Ectodermal cell (in vitro differentiated cells): ENCODE data around the gene TRIM32.

Experiments used
- H3K27ac ChIP-seq: 2 replicates; pipeline ENCODE4 v1.7.0; 2013; ENCODE audit warnings: mild to moderate bottlenecking, low read depth, low read length; ENCODE audit not compliant: insufficient read depth, poor library complexity, severe bottlenecking
- H3K27me3 ChIP-seq: 2 replicates; pipeline ENCODE4 v1.7.0; 2013; ENCODE audit warnings: mild to moderate bottlenecking, low read length; ENCODE audit not compliant: insufficient read depth, control insufficient read depth, poor library complexity, severe bottlenecking
- H3K36me3 ChIP-seq: one replicate; pipeline ENCODE4 v1.7.0; 2013; ENCODE audit warnings: low read length; ENCODE audit not compliant: control insufficient read depth, insufficient read depth
- H3K4me1 ChIP-seq: one replicate; pipeline ENCODE4 v1.7.0; 2013; ENCODE audit warnings: low read length; ENCODE audit not compliant: control insufficient read depth, insufficient read depth
- H3K4me3 ChIP-seq: 2 replicates; pipeline ENCODE4 v1.7.0; 2013; ENCODE audit warnings: low read depth, low read length, control low read depth; ENCODE audit not compliant: insufficient read depth
- H3K9me3 ChIP-seq: 2 replicates; pipeline ENCODE4 v1.7.0; 2013; ENCODE audit warnings: mild to moderate bottlenecking, low read length, moderate library complexity; ENCODE audit not compliant: control insufficient read depth
- WGBS, 2 experiments: methylation state at CpG; one replicate each; pipeline ENCODE4 v1.1.7; 2013; ENCODE audit warnings: missing lambda C conversion rate in 2 of 2; 5-methylcytosine and 5-hydroxymethylcytosine counted together

TRIM32 gene

GRCh38 chr9:116692616-116693015, 5.5 kb downstream of the TRIM32 start:
- Histone ChIP-seq H3K27ac (no peak overlapping the region), H3K27me3 (no peaks in the 10 kb centered on the region), H3K9me3 (no peaks in the 10 kb centered on the region), H3K4me1 (peaks cover 9% of the 10 kb centered on the region), H3K4me3 (no peak overlapping the region), H3K36me3 (peaks cover under 1% of the 10 kb centered on the region)
- 88 to 99% methylated on average over 2 of the region's 2 CpGs for WGBS, 2 experiments

DNA sequence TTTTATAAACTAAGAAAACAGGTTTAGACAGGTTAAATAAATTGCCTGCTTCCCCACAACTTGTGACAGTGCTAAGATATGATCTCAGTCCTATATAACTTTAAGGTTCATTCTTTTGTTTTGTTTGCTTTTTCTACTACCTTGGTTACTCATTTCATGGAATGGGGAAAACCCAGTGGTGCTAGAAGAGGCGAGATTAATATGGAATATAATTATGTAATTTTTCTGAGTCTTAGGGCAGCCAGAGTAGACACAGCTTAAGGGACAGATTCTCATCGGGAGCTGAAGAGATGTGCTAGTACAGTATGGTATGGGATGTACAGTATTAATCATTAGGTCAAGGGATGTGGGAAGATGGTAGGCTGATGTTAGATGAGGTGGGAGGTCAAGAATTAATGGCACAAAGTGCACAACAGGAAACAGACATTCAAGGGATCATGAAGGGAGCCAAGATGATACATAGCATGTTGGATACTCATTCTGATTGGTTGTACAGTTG, 6.2 kb downstream of the TRIM32 start:
- Histone ChIP-seq H3K27ac (no peak overlapping the region), H3K27me3 (no peaks in the 10 kb centered on the region), H3K4me3 (no peak overlapping the region), H3K4me1 (peaks cover 3% of the 10 kb centered on the region), H3K36me3 (peaks cover 7% of the 10 kb centered on the region), H3K9me3 (no peaks in the 10 kb centered on the region)
- 96% methylated on average over 2 of the region's 2 CpGs for WGBS, 2 experiments

- WGBS, 2 experiments = 100% methylated on average over 2 to 3 of the region's 4 CpGs
- H3K36me3 ChIP-seq = peaks cover 21% of the 10 kb centered on the region
- H3K27me3 ChIP-seq = no peaks in the 10 kb centered on the region
- no peaks in the 10 kb centered on the region for H3K4me1 ChIP-seq
- H3K4me3 ChIP-seq = no peak overlapping the region
- H3K27ac ChIP-seq = no peak overlapping the region
- H3K9me3 ChIP-seq = no peaks in the 10 kb centered on the region
Observed at GRCh38 chr9:116694785-116695291, 7.7 kb downstream of the TRIM32 start.

DNA sequence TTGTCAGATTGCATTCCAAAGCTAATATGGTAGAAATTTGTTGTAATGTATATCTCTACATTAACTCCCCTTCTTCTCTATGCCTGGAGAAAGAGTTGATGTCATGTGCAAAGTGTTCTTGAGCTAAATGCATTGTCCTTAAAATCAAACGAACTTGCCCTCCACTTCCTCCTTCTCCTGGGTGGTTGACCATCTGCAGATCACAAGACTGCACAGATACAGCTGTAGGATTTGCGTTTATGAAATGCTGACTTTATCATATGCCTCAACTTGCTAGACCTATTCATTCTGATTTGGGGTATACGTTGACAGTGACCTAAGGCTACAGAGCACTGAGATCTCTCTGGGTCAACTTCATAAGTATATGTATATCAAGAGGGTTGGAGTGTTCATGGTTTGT, 8.3 kb downstream of the TRIM32 start:
- H3K4me3 ChIP-seq = no peak overlapping the region
- WGBS, 2 experiments = 63 to 64% methylated on average over 3 of the region's 3 CpGs
- H3K27ac ChIP-seq = no peak overlapping the region
- H3K4me1 ChIP-seq = no peaks in the 10 kb centered on the region
- no peaks in the 10 kb centered on the region for H3K9me3 ChIP-seq
- peaks cover 22% of the 10 kb centered on the region for H3K36me3 ChIP-seq
- H3K27me3 ChIP-seq = no peaks in the 10 kb centered on the region

DNA sequence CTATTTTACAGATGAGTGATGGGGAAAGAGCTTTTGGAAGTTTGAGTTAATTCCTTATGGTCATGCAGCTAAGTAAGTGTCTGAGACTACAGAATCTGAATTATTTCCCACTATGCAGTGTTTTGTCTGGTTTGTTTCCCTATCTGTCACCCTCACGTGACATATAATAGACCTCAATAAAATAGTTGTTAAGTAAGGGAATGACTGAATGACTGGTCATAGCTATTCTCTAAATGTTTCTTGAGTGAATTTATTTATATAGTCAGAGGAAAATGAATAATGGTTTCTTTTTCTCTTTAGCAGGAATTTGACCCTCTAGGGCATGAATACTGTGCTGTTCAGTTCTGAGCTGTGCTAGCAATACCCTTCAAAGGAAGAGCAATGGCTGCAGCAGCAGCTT, 10.3 kb downstream of the TRIM32 start:
- peaks cover 26% of the 10 kb centered on the region for H3K36me3 ChIP-seq
- no peak overlapping the region for H3K27ac ChIP-seq
- WGBS, 2 experiments = 100% methylated on average over 1 of the region's 1 CpG

GRCh38 chr9:116697887-116698286, 10.8 kb downstream of the TRIM32 start:
- H3K27me3 ChIP-seq = no peaks in the 10 kb centered on the region
- peaks cover 26% of the 10 kb centered on the region for H3K36me3 ChIP-seq
- no peak overlapping the region for H3K27ac ChIP-seq
- H3K4me1 ChIP-seq = no peaks in the 10 kb centered on the region
- no peaks in the 10 kb centered on the region for H3K9me3 ChIP-seq
- WGBS, 2 experiments = 98% methylated on average over 16 of the region's 16 CpGs
- H3K4me3 ChIP-seq = no peak overlapping the region

More for the DNA sequence above, 10.3 kb downstream of the TRIM32 start:
- Histone ChIP-seq H3K4me1 (no peaks in the 10 kb centered on the region), H3K9me3 (no peaks in the 10 kb centered on the region), H3K4me3 (no peak overlapping the region), H3K27me3 (no peaks in the 10 kb centered on the region)

DNA sequence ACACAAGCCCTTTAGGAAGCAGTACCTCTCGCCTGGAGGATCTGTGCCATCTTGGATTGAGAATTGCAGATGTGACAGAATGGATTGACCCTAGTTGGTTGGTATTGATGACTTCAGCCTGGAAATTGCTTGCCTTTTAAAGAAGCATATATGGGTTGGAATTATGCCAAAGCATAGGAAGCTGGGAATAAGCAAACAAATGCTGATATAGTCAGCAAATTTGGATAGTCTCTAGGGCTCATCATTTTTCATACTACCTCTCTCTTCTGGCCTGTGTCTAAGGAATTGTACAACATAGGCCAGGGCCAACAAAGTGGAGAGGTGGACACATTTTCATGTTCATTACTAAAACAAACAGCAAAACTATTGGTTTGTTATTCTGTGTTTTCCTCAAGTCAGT, 13.2 kb downstream of the TRIM32 start:
- H3K4me1 ChIP-seq = no peaks in the 10 kb centered on the region

DNA sequence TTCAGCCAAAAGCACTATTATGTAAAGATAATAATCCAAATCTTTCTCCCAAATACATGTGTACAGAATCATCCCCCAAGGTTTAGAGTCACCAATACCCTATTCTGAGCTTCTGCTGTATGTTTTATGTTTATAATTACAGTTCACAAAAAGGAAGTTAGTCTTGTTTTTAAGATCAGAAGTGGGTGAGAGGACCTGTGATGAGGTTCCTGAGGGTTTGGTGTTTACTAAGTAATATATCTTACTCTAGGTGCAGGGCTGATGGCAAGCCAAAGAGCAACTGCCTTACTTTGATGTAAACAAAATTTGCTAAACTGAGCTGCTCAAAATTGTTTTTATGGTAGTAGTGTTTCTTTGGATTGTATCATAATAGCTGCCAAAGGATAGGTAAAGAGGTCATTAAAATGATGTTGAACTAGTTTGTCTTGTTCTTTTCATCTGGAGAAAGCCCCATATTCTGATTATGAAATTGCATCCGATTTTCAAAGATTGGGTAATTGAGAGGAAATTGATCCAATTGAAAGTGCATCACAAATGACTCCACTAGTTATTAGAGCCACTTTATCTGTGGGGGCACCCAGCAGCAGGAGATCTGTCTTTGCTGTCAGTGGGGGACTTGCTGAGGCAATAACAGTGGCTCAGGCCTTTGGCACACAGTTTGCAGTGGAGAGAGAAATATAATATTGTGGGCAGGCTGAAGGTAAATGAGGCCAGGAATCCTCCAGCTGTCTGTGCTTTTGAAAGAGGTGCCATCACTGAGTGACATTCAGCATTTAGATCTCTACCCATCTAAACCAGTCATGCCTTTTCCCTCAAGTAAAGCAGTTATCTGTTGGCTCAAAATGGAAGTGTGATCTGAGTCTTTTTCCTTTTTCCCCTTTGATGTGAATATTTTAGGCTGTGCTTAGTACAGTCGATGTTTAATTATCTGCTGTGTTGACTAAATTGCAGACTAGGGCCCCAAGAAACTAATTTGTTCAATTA, 14.1 kb downstream of the TRIM32 start:
- no peak overlapping the region for H3K27ac ChIP-seq
- no peaks in the 10 kb centered on the region for H3K9me3 ChIP-seq
- H3K4me1 ChIP-seq = no peaks in the 10 kb centered on the region
- H3K36me3 ChIP-seq = peaks cover 26% of the 10 kb centered on the region
- H3K27me3 ChIP-seq = no peaks in the 10 kb centered on the region
- WGBS, 2 experiments = 95 to 98% methylated on average over 1 to 2 of the region's 2 CpGs
- H3K4me3 ChIP-seq = no peak overlapping the region

More for the DNA sequence above, 13.2 kb downstream of the TRIM32 start:
- H3K27ac ChIP-seq = no peak overlapping the region
- 96 to 100% methylated on average over 1 of the region's 1 CpG for WGBS, 2 experiments
- H3K36me3 ChIP-seq = peaks cover 26% of the 10 kb centered on the region
- H3K27me3 ChIP-seq = no peaks in the 10 kb centered on the region
- no peak overlapping the region for H3K4me3 ChIP-seq
- no peaks in the 10 kb centered on the region for H3K9me3 ChIP-seq

DNA sequence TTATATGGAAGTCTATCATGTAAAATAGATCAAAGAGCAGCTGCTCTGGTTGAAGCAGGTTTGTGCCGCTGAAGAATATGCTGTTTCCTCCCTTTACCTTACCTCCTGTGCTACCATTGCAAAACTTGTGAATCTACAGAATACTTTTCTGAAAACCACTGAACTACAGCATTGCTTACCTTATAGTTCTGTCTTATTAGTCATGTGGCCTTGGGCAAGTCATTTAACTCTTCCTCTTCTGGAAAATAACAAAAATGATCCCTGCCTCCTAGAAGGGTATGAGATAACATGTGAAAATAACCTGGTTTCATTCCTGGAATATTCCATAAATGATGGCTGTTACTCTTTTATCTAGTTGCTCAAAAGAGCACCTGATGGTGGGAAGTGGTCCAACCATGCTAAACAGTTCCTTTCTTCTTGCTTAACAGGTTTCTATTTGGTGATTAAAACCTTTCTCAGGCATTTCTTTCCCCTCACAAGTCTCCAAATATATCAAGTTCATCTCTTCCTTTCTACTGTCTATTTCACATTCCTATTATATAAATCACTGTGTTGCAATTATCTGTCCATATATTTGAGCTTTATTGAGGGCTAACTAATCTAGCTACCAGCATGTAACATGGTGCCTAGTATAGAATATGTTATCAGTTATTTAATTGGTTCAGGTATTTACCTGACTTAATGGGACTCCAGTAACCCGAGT, 15.0 kb downstream of the TRIM32 start:
- Histone ChIP-seq H3K9me3 (no peaks in the 10 kb centered on the region), H3K27ac (no peak overlapping the region), H3K27me3 (no peaks in the 10 kb centered on the region), H3K36me3 (peaks cover 26% of the 10 kb centered on the region), H3K4me3 (no peak overlapping the region), H3K4me1 (no peaks in the 10 kb centered on the region)
- 91 to 94% methylated on average over 1 to 2 of the region's 2 CpGs for WGBS, 2 experiments

DNA sequence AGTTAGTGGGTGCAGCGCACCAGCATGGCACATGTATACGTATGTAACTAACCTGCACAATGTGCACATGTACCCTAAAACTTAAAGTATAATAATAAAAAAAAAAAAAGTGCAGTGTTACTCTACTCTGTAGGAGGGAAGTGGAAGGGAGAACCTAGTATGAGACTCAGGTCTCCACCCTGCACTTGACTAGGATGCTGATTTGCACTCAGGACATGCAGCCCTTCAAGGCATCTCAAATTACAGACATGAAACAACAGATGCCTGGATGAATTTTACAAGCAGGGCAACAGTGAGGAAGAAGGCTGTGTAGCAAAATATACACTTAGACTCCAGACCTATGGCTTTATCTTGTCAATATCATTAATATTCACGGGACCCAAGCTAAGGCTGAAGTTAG, 16.5 kb downstream of the TRIM32 start:
- Histone ChIP-seq H3K4me1 (no peaks in the 10 kb centered on the region), H3K27me3 (no peaks in the 10 kb centered on the region), H3K27ac (no peak overlapping the region), H3K4me3 (no peak overlapping the region), H3K9me3 (no peaks in the 10 kb centered on the region), H3K36me3 (peaks cover 17% of the 10 kb centered on the region)
- 88 to 98% methylated on average over 1 of the region's 3 CpGs for WGBS, 2 experiments
